Tibial artery (tissue), 4 donors: ENCODE measurements around the gene GNAT3.

ENCODE experiments used
- DNase-seq, 2 donors: peaks; one replicate each; pipeline ENCODE4 v3.0.0-alpha.2; 2019
- H3K27ac ChIP-seq, 2 donors: fragments of 200-600 bp; sonication (generic) in 1 of 2; 1 replicate in 1 of 2; 2 replicates in 1 of 2; pipeline ENCODE4 v1.5.1; 2018 to 2019; ENCODE audit warnings: mild to moderate bottlenecking in 1 of 2
- H3K27me3 ChIP-seq, 2 donors: fragments of 200-600 bp; sonication (generic) in 1 of 2; one replicate each; pipeline versions ENCODE4 v1.5.1 to v1.6.0; 2016 to 2019
- H3K36me3 ChIP-seq, 3 donors: fragments of 200-600 bp; sonication (generic) in 2 of 3; one replicate each; pipeline ENCODE4 v1.5.1; 2016 to 2019; ENCODE audit warnings: mild to moderate bottlenecking in 2 of 3
- H3K4me1 ChIP-seq, 4 donors: fragments of 200-600 bp; sonication (generic) in 2 of 4; 1 replicate in 3 of 4; 2 replicates in 1 of 4; pipeline ENCODE4 v1.5.1; 2016 to 2019
- H3K4me3 ChIP-seq, 2 donors: fragments of 200-600 bp; sonication (generic) in 1 of 2; 1 replicate in 1 of 2; 2 replicates in 1 of 2; pipeline ENCODE4 v1.5.1; 2018 to 2019; ENCODE audit warnings: mild to moderate bottlenecking in 2 of 2
- H3K9me3 ChIP-seq, 3 donors: fragments of 200-600 bp; sonication (generic) in 1 of 3; one replicate each; pipeline ENCODE4 v1.5.1; 2016 to 2019
- intact Hi-C: fragments of 100-400 bp; cut with DNase I; formaldehyde crosslinking; loops from one replicate; pipeline ENCODE4 v1.15.0; 2023; ENCODE audit warnings: low total_unique reads
- TF ChIP-seq, protein P1 (sequence below), 2 experiments: fragments of 200-600 bp in 1 of 2; fragments of 450-650 bp in 1 of 2; IDR thresholded peaks; one replicate each; pipeline ENCODE4 v1.5.1; 2017 to 2019; ENCODE audit warnings: antibody characterized with exemption in 2 of 2, mild to moderate bottlenecking in 1 of 2, moderate library complexity in 1 of 2

Gene GNAT3

DNA sequence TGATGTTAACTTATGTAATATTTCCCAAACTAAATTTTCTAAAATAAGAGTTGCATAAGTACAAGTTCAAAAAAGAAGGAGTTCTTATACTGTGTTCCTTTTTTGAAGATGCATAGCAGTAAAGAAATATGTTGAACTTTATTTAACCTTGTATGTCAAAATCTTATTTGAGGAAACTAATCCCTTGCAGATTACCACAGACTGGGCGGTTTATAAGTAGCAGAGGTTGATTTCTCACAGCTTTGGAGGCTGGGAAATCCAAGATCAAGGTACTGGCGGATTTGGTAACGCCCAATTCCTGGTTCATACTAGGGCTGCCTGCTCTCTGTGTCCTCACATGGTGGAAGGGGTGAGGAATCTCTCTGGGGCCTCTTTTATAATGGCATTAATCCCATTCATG, 68.5 kb downstream of the GNAT3 start:
- Histone ChIP-seq H3K9me3 (no peaks in the 10 kb centered on the region), H3K36me3 (no peaks in the 10 kb centered on the region), H3K27ac (no peak overlapping the region), H3K27me3 (no peaks in the 10 kb centered on the region), H3K4me3 (no peak overlapping the region), H3K4me1 (no peaks in the 10 kb centered on the region)
- intact Hi-C loops, result no loop called here
- TF ChIP-seq, protein P1, sequence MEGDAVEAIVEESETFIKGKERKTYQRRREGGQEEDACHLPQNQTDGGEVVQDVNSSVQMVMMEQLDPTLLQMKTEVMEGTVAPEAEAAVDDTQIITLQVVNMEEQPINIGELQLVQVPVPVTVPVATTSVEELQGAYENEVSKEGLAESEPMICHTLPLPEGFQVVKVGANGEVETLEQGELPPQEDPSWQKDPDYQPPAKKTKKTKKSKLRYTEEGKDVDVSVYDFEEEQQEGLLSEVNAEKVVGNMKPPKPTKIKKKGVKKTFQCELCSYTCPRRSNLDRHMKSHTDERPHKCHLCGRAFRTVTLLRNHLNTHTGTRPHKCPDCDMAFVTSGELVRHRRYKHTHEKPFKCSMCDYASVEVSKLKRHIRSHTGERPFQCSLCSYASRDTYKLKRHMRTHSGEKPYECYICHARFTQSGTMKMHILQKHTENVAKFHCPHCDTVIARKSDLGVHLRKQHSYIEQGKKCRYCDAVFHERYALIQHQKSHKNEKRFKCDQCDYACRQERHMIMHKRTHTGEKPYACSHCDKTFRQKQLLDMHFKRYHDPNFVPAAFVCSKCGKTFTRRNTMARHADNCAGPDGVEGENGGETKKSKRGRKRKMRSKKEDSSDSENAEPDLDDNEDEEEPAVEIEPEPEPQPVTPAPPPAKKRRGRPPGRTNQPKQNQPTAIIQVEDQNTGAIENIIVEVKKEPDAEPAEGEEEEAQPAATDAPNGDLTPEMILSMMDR (IDR thresholded peaks at IDR 0.05), result no peak
- DNase-seq, result no peak

DNA sequence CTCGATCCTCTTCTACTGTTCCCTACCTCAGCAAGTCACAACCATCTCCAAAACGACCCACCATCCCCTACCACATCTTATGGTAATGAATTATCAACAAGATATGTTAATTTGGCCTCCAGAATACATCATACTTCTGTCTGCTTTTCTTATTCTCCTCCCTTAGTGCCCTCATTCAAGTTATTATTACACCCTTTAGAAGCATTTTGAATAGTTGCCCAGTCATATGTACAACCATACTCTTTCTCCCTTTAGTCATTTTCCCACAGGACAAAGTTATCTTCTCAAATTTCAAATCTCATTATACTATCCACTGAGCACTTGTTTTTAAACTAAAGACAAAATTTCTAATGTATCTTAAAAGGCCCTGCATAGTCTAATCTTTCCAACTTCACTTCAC, 71.0 kb downstream of the GNAT3 start:
- TF ChIP-seq, protein P1 (IDR thresholded peaks at IDR 0.05), result no peak
- Histone ChIP-seq H3K4me1 (no peaks in the 10 kb centered on the region), H3K9me3 (no peaks in the 10 kb centered on the region), H3K36me3 (no peaks in the 10 kb centered on the region), H3K4me3 (no peak overlapping the region), H3K27ac (no peak overlapping the region), H3K27me3 (no peaks in the 10 kb centered on the region)
- intact Hi-C loops, result no loop called here
- no peak for DNase-seq

DNA sequence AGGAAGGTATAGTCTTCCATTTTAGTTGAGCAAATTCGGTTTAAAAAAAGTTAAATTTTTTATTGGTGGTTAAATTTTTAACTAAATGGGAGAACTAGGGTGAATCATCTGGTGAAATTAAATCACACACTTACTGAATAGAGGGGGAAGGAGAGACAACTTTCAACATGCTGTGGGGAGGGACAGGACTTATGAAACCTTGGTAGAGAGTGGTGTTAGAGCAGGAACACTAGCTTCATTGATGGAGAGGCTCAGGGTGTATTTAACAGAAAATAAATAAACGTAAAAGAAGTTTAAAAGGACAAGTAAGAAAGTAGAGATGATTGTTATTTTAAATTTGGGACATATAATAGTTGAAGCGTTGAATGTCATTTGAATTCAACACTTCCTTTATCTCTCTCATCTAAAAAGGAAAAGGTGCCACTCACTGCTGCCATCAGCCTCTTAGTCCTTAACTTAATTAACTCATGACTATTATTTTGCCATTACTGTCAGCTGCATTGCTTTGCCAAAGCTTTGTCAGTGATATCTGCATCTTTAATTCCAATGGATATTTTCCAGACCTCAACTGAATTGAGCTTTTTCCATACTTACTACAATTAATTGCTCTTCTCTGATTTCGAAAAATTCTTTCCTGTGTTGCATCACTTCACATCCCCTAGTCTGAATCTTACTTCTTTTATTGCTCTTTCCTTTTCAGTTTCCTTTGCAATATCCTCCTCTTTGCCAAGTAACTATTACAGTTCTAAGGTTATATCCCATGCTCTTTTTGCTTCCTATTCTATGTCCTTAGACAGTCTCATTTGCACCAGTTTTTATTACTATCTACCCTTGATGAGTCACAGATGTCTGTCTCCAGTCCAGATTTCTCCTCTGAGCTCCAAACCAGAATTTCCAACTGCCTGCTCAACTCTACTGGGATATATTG, 71.7 kb downstream of the GNAT3 start:
- H3K4me1 ChIP-seq, result no peaks in the 10 kb centered on the region
- TF ChIP-seq, protein P1 (IDR thresholded peaks at IDR 0.05), result no peak
- no peak overlapping the region for H3K4me3 ChIP-seq
- no peak overlapping the region for H3K27ac ChIP-seq
- no peak for DNase-seq
- H3K36me3 ChIP-seq, result no peaks in the 10 kb centered on the region
- no peaks in the 10 kb centered on the region for H3K27me3 ChIP-seq
- H3K9me3 ChIP-seq, result no peaks in the 10 kb centered on the region
- intact Hi-C loops, result no loop called here

DNA sequence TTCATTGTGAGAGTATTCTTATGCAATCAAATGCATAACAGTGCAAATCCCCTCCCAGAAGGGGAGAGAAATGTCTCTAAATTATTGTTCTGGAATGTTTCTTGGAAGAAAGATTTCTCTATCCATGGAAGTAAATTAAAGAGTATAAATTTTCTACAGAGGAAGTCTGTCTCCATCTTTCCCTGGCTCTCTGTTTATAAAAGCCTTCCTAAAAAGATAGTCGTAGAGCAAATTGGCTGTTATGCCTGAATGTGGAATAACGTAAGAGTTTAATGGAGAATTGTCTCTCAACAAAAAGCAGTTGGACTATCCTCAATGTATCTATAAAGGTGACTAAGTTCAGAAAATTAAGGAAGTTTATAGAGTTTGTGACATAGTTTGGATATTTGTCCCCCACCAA, 76.3 kb downstream of the GNAT3 start:
- no peaks in the 10 kb centered on the region for H3K9me3 ChIP-seq
- intact Hi-C loops, result no loop called here
- no peaks in the 10 kb centered on the region for H3K4me1 ChIP-seq
- H3K36me3 ChIP-seq, result no peaks in the 10 kb centered on the region
- no peak overlapping the region for H3K4me3 ChIP-seq
- H3K27ac ChIP-seq, result no peak overlapping the region
- TF ChIP-seq, protein P1 (IDR thresholded peaks at IDR 0.05), result no peak
- no peaks in the 10 kb centered on the region for H3K27me3 ChIP-seq
- DNase-seq, result no peak

DNA sequence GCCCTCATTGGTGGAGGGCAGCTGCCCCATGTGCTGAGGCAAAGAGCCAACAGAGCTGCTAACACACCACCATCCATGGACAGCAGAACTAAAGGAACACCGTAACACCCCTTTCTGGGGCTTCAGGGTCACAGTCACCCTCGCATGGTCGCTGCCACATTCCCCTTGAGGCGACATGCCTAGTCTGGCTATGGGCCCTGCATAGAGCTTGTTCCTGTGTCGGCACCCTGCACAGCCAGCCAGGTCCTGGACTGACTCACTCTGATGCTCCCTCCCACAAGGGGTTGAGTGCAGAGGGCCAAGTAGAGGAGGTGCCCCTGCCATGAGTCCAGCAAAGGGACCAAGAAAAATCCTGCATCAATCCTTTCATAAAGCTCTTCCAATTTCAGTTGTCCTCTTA, 77.8 kb downstream of the GNAT3 start:
- TF ChIP-seq, protein P1 (IDR thresholded peaks at IDR 0.05), result no peak
- DNase-seq, result no peak

More for the DNA sequence above, 77.8 kb downstream of the GNAT3 start:
- Histone ChIP-seq H3K27ac (no peak overlapping the region), H3K27me3 (no peaks in the 10 kb centered on the region), H3K4me3 (no peak overlapping the region), H3K36me3 (no peaks in the 10 kb centered on the region), H3K9me3 (no peaks in the 10 kb centered on the region), H3K4me1 (no peaks in the 10 kb centered on the region)
- intact Hi-C loops, result no loop called here
